ENCODE results near the gene PRPF19. TPM values are rescaled to one million over a fixed set of nuclear protein-coding genes. Genes with fewer than 3 reads are reported as not detected.

Gene PRPF19
- total RNA-seq, 1 donor from 2014 or later, result 51.4 TPM

GRCh38 chr11:60938500-60938899, 32.1 kb upstream of the PRPF19 start:
- no peak for DNase-seq (ENCODE audit: low read depth)

- DNase-seq (ENCODE audit: low read depth), result no peak
Observed at GRCh38 chr11:60937811-60938210, 31.4 kb upstream of the PRPF19 start.

GRCh38 chr11:60937144-60937527, 30.8 kb upstream of the PRPF19 start:
- DNase-seq (ENCODE audit: low read depth), result no peak

- DNase-seq (ENCODE audit: low read depth), result no peak
Observed at GRCh38 chr11:60936467-60937143, 30.2 kb upstream of the PRPF19 start.

- DNase-seq (ENCODE audit: low read depth), result no peak
Observed at GRCh38 chr11:60935676-60936442, 29.5 kb upstream of the PRPF19 start.

GRCh38 chr11:60934790-60935605, 28.6 kb upstream of the PRPF19 start:
- no peak for DNase-seq (ENCODE audit: low read depth)

- DNase-seq (ENCODE audit: low read depth), result no peak
Observed at GRCh38 chr11:60934124-60934789, 27.9 kb upstream of the PRPF19 start.

- no peak for DNase-seq (ENCODE audit: low read depth)
Observed at GRCh38 chr11:60933416-60934123, 27.2 kb upstream of the PRPF19 start.

GRCh38 chr11:60932605-60933356, 26.4 kb upstream of the PRPF19 start:
- no peak for DNase-seq (ENCODE audit: low read depth)

- no peak for DNase-seq (ENCODE audit: low read depth)
Observed at GRCh38 chr11:60931917-60932316, 25.5 kb upstream of the PRPF19 start.

GRCh38 chr11:60930394-60930793, 24.0 kb upstream of the PRPF19 start:
- no peak for DNase-seq (ENCODE audit: low read depth)

GRCh38 chr11:60929764-60930163, 23.4 kb upstream of the PRPF19 start:
- DNase-seq (ENCODE audit: low read depth), result no peak

- no peak for DNase-seq (ENCODE audit: low read depth)
Observed at GRCh38 chr11:60928563-60929001, 22.2 kb upstream of the PRPF19 start.

- no peak for DNase-seq (ENCODE audit: low read depth)
Observed at GRCh38 chr11:60927600-60927999, 21.2 kb upstream of the PRPF19 start.

- no peak for DNase-seq (ENCODE audit: low read depth)
Observed at GRCh38 chr11:60927061-60927592, 20.7 kb upstream of the PRPF19 start.

- DNase-seq (ENCODE audit: low read depth), result no peak
Observed at GRCh38 chr11:60926500-60926899, 20.1 kb upstream of the PRPF19 start.

- no peak for DNase-seq (ENCODE audit: low read depth)
Observed at GRCh38 chr11:60925868-60926267, 19.5 kb upstream of the PRPF19 start.

- peak; percentile 27 for DNase-seq (ENCODE audit: low read depth)
Observed at GRCh38 chr11:60924906-60925853, 18.8 kb upstream of the PRPF19 start.
